Measurements from ENCODE around the gene IFNG. TPM values are rescaled to one million over a fixed set of nuclear protein-coding genes. Genes with fewer than 3 reads are reported as not detected.

Gene IFNG
- total and polyA plus RNA-seq, 2 experiments from 2014 or later, result not detected

DNA sequence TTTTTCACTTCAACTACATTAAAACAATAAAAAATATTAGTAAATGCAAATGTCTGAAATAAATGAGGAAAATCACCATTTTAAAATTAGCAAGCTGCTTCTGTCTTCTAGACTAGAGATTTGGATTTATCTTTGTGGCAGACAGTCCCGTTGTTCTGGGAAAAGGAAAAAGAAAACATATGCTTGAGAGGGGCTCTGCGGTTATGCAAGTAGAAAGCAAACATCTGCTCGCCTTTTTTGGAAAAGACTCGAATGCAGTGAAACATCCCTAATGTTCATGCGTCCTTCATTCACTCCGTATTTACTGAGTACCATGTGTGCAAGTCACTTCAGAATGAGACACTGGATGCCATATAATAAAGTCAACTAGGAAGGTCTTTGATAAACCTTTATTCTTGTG is 44.9 kb downstream of the IFNG start:
- H4K20me1 ChIP-seq (ENCODE audit: insufficient read depth, poor library complexity, severe bottlenecking), result no peaks in the 10 kb centered on the region
- H3K4me1 ChIP-seq (ENCODE audit: insufficient read depth), result no peaks in the 10 kb centered on the region
- no peaks in the 10 kb centered on the region for H3K9me2 ChIP-seq (replicated peaks; ENCODE audit: insufficient read depth)
- H2AFZ ChIP-seq, result no peak overlapping the region
- H3K4me3 ChIP-seq, result no peak overlapping the region
- no peak overlapping the region for H3K27ac ChIP-seq
- 82% methylated on average over 6 of the region's 6 CpGs for WGBS (ENCODE audit: low lambda C conversion rate, missing lambda C conversion rate)
- no peaks in the 10 kb centered on the region for H3K79me2 ChIP-seq
- DNase-seq (ENCODE audit: low spot score), result no peak
- TF ChIP-seq EZH2phosphoT487 (IDR thresholded peaks at IDR 0.05; ENCODE audit: low read depth, severe bottlenecking, unreplicated experiment) (no peak), CTCF (IDR thresholded peaks at IDR 0.05; ENCODE audit: poor library complexity) (no peak), EZH2 (IDR thresholded peaks at IDR 0.05; ENCODE audit: borderline replicate concordance) (no peak)
- no peak overlapping the region for H3K4me2 ChIP-seq
- no peaks in the 10 kb centered on the region for H3K27me3 ChIP-seq
- H3K9me3 ChIP-seq (ENCODE audit: low read depth), result no peaks in the 10 kb centered on the region
- H3K36me3 ChIP-seq (replicated peaks; ENCODE audit: insufficient read depth, low read depth), result no peaks in the 10 kb centered on the region

DNA sequence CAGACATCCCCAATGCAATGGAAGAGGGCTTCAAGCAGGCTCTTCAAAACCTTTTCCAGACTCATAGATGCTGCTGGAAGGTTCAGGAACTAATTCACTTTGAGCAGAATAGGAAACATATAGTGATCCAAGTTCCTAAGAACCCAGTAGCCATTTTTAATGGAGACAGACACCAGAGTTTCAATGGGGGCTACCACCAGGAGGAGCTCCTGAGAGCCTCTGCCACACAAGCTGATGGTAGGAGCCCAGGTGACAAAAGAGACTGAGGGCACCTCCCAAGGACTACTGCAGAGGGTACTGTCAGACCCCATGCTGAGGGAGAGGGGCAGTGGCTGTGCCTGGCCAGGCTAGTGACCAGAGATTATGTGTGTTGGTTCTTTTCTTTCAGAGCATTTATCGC is 45.9 kb downstream of the IFNG start:
- Histone ChIP-seq H3K4me3 (no peak overlapping the region), H3K4me2 (no peak overlapping the region), H3K4me1 (ENCODE audit: insufficient read depth) (no peaks in the 10 kb centered on the region), H3K36me3 (replicated peaks; ENCODE audit: insufficient read depth, low read depth) (no peaks in the 10 kb centered on the region), H3K27me3 (no peaks in the 10 kb centered on the region), H2AFZ (no peak overlapping the region), H4K20me1 (ENCODE audit: insufficient read depth, poor library complexity, severe bottlenecking) (no peaks in the 10 kb centered on the region), H3K9me3 (ENCODE audit: low read depth) (no peaks in the 10 kb centered on the region), H3K79me2 (no peaks in the 10 kb centered on the region), H3K9me2 (replicated peaks; ENCODE audit: insufficient read depth) (no peaks in the 10 kb centered on the region), H3K27ac (no peak overlapping the region)
- no peak for TF ChIP-seq CTCF (IDR thresholded peaks at IDR 0.05; ENCODE audit: poor library complexity)
- no peak for TF ChIP-seq EZH2 (IDR thresholded peaks at IDR 0.05; ENCODE audit: borderline replicate concordance)
- TF ChIP-seq EZH2phosphoT487 (IDR thresholded peaks at IDR 0.05; ENCODE audit: low read depth, severe bottlenecking, unreplicated experiment), result no peak
- WGBS (ENCODE audit: low lambda C conversion rate, missing lambda C conversion rate), result 0% methylated on average over 1 of the region's 1 CpG
- DNase-seq (ENCODE audit: low spot score), result no peak

DNA sequence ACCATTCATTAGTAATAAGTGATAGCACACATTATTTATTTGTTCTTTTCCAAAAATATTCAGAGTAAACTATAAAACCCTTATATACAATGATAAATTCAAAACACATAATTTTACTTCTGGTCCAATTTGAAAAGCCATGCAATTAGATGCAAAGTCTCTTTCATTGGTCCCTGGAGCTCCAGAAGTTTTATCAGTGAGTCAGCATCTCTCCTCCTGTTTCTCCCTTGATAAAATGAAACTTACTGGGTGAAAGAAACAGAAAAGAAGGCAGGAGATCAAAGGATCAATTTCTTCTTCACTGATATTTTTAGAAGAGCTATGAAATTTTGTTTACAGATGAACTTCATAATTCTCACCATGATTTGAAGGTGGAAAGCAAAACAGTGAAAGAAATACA is 47.5 kb downstream of the IFNG start:
- Histone ChIP-seq H3K9me3 (ENCODE audit: low read depth) (no peaks in the 10 kb centered on the region), H3K4me2 (no peak overlapping the region), H3K9me2 (replicated peaks; ENCODE audit: insufficient read depth) (no peaks in the 10 kb centered on the region), H3K4me3 (no peak overlapping the region), H3K79me2 (no peaks in the 10 kb centered on the region), H3K27me3 (no peaks in the 10 kb centered on the region), H4K20me1 (ENCODE audit: insufficient read depth, poor library complexity, severe bottlenecking) (no peaks in the 10 kb centered on the region), H3K4me1 (ENCODE audit: insufficient read depth) (no peaks in the 10 kb centered on the region), H2AFZ (no peak overlapping the region), H3K36me3 (replicated peaks; ENCODE audit: insufficient read depth, low read depth) (no peaks in the 10 kb centered on the region), H3K27ac (no peak overlapping the region)
- TF ChIP-seq EZH2 (IDR thresholded peaks at IDR 0.05; ENCODE audit: borderline replicate concordance) (no peak), EZH2phosphoT487 (IDR thresholded peaks at IDR 0.05; ENCODE audit: low read depth, severe bottlenecking, unreplicated experiment) (no peak), CTCF (IDR thresholded peaks at IDR 0.05; ENCODE audit: poor library complexity) (no peak)
- no peak for DNase-seq (ENCODE audit: low spot score)

All from hepatocyte (in vitro differentiated cells).